Suprapubic skin (tissue), 4 donors: Measurements from ENCODE around the gene VAT1.

ENCODE experiments used
- POLR2A ChIP-seq, 2 donors: fragments of 450-650 bp; IDR thresholded peaks; one replicate each; pipeline ENCODE4 v1.6.1; 2017; ENCODE audit warnings: antibody characterized with exemption in 2 of 2, mild to moderate bottlenecking in 2 of 2, moderate library complexity in 2 of 2
- POLR2AphosphoS5 ChIP-seq, 3 donors: sonication (generic); formaldehyde crosslinking; IDR thresholded peaks; one replicate each; pipeline ENCODE4 v1.6.1; 2017; ENCODE audit warnings: antibody characterized with exemption in 3 of 3
- TF ChIP-seq, protein P1 (sequence below), 2 donors: fragments of 200-600 bp in 1 of 2; fragments of 450-650 bp in 1 of 2; sonication (generic) in 1 of 2; IDR thresholded peaks; one replicate each; pipeline ENCODE4 v1.5.1; 2016 to 2019; ENCODE audit warnings: antibody characterized with exemption in 2 of 2, mild to moderate bottlenecking in 1 of 2, moderate library complexity in 1 of 2

DNA sequence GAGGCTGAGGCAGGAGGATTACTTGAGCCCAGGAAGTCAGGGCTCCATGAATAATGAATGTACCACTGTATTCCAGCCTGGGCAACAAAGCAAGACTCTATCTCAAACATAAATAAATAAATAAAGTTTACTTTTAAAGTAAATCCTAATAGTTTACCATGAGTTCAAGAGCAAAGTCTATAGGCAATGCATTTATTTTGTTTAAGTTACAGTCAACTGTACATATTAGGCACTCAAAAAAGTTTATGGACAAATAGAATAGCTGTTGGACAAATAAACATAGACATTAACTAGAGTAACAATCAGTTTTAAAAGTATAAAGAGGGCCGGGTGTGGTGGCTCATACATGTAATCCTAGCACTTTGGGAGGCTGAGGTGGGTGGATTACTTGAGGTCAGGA lies 54.3 kb downstream of the VAT1 start:
- TF ChIP-seq, protein P1, sequence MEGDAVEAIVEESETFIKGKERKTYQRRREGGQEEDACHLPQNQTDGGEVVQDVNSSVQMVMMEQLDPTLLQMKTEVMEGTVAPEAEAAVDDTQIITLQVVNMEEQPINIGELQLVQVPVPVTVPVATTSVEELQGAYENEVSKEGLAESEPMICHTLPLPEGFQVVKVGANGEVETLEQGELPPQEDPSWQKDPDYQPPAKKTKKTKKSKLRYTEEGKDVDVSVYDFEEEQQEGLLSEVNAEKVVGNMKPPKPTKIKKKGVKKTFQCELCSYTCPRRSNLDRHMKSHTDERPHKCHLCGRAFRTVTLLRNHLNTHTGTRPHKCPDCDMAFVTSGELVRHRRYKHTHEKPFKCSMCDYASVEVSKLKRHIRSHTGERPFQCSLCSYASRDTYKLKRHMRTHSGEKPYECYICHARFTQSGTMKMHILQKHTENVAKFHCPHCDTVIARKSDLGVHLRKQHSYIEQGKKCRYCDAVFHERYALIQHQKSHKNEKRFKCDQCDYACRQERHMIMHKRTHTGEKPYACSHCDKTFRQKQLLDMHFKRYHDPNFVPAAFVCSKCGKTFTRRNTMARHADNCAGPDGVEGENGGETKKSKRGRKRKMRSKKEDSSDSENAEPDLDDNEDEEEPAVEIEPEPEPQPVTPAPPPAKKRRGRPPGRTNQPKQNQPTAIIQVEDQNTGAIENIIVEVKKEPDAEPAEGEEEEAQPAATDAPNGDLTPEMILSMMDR (IDR thresholded peaks at IDR 0.05), result no peak
- TF ChIP-seq POLR2AphosphoS5 (IDR thresholded peaks at IDR 0.05), result no peak
- TF ChIP-seq POLR2A (IDR thresholded peaks at IDR 0.05), result no peak
